Gastrocnemius medialis (tissue), 4 donors: ENCODE measurements around the gene C7orf33.

Experiments used
- CTCF ChIP-seq, 5 experiments: fragments of 450-650 bp in 3 of 5; fragments of 200-600 bp in 2 of 5; sonication (generic) in 2 of 5; IDR thresholded peaks in 4 of 5; conservative IDR thresholded peaks in 1 of 5; 1 replicate in 4 of 5; 2 replicates in 1 of 5; pipeline ENCODE4 v1.5.1; 2016 to 2019; ENCODE audit warnings: antibody characterized with exemption in 5 of 5, mild to moderate bottlenecking in 3 of 5, moderate library complexity in 3 of 5
- POLR2A ChIP-seq, 2 donors: fragments of 450-650 bp; IDR thresholded peaks; one replicate each; pipeline ENCODE4 v1.6.1; 2017; ENCODE audit warnings: antibody characterized with exemption in 2 of 2, mild to moderate bottlenecking in 2 of 2, moderate library complexity in 2 of 2

GRCh38 chr7:148580446-148580845 lies 10.1 kb upstream of the C7orf33 start:
- TF ChIP-seq CTCF (IDR thresholded peaks at IDR 0.05 in 4 of 5, conservative IDR thresholded peaks at IDR 0.05 in 1 of 5): no peak
- no peak for TF ChIP-seq POLR2A (IDR thresholded peaks at IDR 0.05)
